Measurements from ENCODE around the gene LAMTOR2. TPM values are rescaled to one million over a fixed set of nuclear protein-coding genes. Genes with fewer than 3 reads are reported as not detected.
A peak's percentile ranks its signal among the peaks of the same experiment; 100 is the strongest.

Gene LAMTOR2
- total RNA-seq, 1 experiment from 2014 or later: 102 TPM

DNA sequence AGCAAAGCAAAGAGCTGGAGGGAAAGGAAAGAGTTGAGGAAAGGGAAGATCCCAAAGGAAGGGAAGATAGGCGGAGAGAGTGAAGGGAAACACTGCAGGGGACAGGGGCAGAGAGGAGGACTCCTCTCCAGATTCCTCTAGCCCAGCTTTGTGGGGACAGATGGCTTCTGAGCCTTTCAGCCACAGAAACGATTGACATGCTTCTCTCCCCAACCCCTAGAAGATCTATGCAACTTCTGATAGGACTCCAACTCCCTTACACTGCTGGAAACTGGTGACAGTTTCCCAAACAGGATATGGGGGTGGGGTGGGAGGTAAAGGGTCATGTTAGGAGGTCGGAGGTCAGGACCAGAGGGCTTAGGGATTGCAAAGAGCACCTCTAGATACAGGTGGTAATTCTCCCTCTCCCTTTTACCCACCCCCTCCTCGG is 21.2 kb downstream of the LAMTOR2 start:
- DNase-seq (ENCODE audit: low read depth): no peak

DNA sequence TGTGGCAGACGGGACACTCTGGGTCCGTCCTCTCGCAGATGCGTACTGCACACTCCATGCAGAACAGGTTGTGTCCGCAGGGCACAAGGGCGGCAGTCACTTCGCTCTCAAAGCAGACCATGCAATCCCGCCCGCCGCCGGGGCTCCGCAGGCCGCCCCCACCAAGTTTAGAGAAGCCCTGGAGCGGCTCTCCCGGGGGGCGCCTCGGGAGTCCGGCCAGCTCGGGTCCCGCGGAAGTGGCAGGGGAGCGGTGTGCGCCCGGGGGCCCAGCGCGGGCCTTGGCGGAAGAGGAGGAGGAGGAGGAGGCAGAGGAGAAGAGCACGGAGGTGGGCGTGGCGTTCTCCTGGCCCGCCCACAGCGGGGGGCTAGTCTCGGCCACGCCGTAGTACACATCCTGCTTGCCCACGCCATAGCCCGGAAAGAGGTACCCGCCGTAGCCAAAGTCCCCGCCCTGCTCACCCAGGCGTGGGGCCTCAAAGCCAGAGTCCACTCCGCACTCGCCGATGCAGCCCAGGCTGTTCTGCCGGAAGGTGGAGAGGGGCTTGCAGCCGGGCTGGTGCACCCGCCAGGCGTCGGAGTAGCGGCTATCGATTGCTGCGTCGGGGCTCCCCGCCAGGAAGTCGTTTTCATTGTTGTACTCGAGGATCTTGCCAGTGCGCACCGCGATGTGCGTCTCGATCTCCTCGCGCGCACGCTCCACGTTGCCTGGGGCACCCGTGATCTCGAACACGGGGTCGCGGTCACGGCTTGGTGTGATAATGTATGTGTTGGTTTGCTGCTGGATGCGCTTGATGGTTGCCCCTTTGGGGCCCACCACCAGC is 22.2 kb downstream of the LAMTOR2 start:
- no peak for DNase-seq (ENCODE audit: low read depth)

- no peak for DNase-seq (ENCODE audit: low read depth)
These were observed 22.8 kb downstream of the LAMTOR2 start for GRCh38 chr1:156077430-156077760.

GRCh38 chr1:156078728-156079127 is 24.1 kb downstream of the LAMTOR2 start:
- no peak for DNase-seq (ENCODE audit: low read depth)

- no peak for DNase-seq (ENCODE audit: low read depth)
These were observed 25.2 kb downstream of the LAMTOR2 start for GRCh38 chr1:156079762-156080161.

DNA sequence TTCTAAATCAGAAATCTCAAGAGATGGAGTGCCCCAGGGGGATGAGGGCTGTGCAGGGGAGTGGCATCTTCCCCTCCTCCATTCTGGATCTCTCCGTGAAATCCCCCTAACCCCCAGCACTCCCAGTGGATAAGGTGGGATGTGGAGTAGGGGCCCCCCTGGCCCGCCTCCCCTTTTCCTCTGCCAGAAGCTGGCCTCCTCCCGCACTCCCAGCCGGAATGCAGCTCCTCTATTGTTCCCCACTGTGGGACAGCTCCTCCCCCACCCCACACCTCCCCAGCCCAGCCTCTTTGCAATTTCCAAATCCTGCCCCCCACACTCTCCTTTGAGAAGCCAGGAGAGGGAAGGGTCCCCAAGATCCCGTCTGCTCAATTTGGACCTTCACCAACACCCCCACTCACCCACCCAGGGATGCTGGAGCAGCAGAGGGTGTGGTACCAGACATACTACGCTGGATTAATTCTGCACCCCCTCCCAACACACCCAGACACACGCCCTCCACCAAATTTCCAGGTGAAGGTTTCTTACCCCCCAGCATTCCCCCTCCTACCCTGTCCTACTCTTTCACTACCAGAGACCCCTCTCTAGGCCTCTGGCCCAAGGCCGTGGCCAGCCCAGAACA is 25.8 kb downstream of the LAMTOR2 start:
- DNase-seq (ENCODE audit: low read depth): no peak

- no peak for DNase-seq (ENCODE audit: low read depth)
These were observed 26.2 kb downstream of the LAMTOR2 start for GRCh38 chr1:156080863-156081179.

GRCh38 chr1:156081180-156081916 is 26.8 kb downstream of the LAMTOR2 start:
- DNase-seq (ENCODE audit: low read depth): no peak

GRCh38 chr1:156081917-156082308 is 27.3 kb downstream of the LAMTOR2 start:
- DNase-seq (ENCODE audit: low read depth): no peak

DNA sequence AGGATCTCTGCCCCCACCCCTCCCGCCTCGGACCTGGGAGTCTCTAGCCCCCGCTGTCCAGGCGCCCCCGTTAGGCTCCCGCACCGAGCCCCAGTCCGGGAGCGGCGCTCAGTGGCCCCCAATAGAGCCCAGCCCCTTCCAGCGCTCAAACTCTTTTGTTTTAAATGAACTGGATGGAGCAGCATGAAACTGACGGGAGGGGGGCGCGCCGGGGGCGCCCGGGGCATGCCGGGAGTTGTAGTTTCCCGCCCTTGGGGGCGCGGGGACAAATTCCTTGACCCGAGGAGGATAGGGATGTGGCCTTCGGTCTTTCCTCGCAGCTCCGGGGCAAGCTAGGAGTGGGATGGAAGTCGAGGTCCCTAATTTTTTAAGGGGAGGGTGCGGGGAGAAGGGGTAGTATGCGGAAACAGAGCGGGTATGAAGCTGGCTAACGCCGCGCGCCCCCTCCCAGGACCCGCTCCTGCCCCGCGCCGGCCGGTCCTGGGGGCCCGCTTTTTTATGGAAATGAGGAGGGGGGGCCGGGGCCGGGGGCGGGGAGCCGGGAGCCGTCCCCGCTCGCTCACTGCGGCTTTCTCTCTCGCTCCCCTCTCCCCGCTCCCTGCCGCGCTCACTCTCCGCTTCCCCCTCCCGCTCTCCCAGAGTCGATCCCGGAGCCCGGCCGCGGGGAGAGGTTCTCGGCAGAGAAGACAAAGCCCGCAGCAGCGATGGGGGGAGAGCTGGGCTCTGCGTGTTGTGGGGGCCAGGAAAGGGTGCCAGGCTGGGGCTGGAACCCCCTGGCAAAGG is 27.9 kb downstream of the LAMTOR2 start, which contains the start of gene MEX3A:
MEX3A (minus strand) TSS at position 157 of the 783 bp plus-strand sequence. CDS start 467 bp downstream, outside the sequence.
- DNase-seq (ENCODE audit: low read depth): peak; percentile 66

- no peak for DNase-seq (ENCODE audit: low read depth)
These were observed 29.5 kb downstream of the LAMTOR2 start for GRCh38 chr1:156083800-156084790.

DNA sequence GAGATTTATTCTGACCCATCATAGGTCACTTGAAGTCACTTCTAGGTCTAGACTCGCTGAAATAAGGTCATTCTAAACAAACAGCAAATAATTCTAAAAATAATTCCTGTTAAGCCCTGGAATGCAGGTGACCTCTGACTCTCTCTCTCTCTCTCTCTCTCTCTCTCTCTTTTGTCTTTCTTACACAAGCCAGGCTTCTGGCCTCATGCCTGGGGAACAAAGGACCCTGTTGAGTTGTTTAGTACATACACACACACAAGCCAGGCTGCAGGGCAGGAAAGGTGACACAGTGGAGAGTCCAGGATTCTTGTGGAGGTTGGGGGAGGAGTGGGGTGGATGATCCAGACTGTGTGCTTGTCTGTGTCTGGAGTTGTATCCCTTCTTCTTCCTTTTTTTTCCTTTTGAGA is 31.7 kb downstream of the LAMTOR2 start:
- no peak for DNase-seq (ENCODE audit: low read depth)

DNA sequence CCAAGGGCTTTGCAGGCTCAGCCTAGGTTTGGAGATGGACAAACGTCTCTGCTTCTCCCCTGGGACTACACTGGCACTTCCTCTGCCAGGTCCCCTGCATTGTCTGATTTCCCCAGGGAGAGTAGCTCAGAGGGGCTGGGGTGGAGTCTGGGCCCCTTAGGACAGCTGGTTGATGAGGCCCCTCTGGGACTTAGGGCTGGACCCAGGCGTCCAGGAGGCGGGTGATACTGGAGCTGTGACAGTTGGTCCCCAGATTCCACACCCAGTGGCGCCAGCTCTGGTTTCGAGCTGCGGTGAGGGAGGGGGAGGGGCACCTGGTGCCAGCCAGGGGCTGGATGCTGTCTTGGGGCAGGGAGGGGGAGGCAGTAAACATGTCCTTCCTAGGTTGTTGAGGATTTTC is 35.1 kb downstream of the LAMTOR2 start:
- DNase-seq (ENCODE audit: low read depth): no peak

DNA sequence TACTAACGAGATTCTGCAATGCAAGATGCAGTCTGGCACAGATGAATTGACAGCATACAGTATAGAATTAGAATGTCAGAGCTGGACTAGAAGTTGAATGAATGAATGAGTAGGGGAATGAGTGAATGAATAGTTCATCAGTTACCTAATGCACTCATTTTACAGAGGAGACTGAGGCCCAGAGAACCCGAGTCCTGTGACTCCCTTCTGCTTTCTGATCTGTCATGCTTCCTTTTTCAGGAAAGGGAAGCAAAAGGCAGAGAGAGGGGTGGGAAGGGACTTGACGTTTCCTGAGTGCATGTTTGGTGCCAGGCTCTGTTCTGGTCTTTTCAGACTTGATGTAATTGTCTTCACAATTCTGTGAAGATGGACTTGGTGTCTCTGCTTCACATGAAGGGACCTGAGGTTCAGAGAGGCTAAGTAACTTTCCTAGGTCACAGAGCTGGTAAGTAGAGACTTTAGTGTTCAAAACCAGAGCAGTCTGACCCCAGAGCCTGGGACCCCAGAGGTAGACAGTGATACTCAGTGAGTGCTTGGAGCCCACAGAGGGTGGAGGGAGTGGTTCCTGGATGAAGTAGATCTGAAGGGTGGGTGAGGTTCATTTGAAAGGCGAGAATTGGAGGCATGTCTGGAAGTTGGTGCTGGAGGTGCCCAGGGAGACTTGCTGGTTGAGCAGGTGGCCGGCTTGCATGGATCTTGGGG is 35.7 kb downstream of the LAMTOR2 start:
- DNase-seq (ENCODE audit: low read depth): no peak

- DNase-seq (ENCODE audit: low read depth): peak; percentile 67
These were observed 36.2 kb downstream of the LAMTOR2 start for GRCh38 chr1:156090840-156091188.

DNA sequence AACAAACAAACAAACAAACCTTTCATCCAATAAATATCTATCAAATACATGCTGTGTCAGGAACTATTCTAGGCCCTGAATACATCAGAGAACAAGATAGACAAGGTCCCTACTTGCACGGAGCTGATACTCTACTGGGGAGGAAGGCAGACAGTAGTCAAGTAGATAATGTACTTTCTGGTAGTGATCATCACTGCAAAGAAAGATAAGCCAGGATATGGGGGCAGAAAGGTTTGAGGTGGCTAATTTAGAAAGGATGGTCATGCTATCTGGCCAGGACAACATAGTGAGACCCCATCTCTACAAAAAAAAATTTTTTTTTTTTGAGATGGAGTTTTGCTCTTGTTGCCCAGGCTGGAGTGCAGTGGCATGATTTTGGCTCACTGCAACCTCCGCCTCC is 37.0 kb downstream of the LAMTOR2 start:
- DNase-seq (ENCODE audit: low read depth): no peak

DNA sequence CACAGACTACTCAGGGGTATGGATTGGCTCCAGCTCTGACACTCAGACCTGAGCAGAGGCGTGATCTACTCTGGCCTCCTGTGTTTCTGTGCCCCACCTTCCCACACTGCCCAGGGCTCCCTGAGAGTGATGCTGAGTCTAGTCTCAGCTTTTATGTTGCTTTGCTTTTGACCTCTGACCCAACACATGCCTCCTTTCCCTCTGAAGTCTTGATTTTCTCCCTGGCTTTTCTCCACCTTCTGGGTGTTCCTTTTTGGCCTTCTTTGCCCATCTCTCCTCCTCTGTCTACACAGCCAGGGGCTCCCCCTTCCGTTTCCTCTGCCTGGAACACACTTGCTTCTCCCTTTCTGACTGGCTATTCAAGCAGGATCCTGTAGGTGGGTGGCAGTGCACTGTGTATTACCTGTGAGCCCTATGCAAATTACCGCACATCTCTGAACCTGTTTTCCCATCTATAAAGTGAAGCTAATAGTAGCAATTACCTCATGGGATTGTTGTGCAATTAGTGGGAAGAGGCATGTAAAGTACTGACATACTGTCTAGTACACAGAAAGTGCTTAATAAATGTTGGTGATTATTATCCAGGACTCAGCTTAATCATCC is 41.4 kb downstream of the LAMTOR2 start:
- no peak for DNase-seq (ENCODE audit: low read depth)

GRCh38 chr1:156096640-156097391 is 42.2 kb downstream of the LAMTOR2 start:
- DNase-seq (ENCODE audit: low read depth): peak; percentile 87
